ENCODE data around the gene EMP1. TPM values are rescaled to one million over a fixed set of nuclear protein-coding genes. Genes with fewer than 3 reads are reported as not detected.

The EMP1 gene
- total RNA-seq, 4 donors from 2014 or later: 48.9 to 345 (median 163) TPM

- intact Hi-C loops (cut with DNase I; ENCODE audit: low total_unique reads): no loop called here
- no peak overlapping the region for H3K4me3 ChIP-seq
- no peak for DNase-seq
- H3K36me3 ChIP-seq: no peaks in the 10 kb centered on the region
- peak overlapping the region; percentile 95 to 96 for H3K27ac ChIP-seq
- peaks cover 18% of the 10 kb centered on the region in 2 donors for H3K4me1 ChIP-seq
- H3K27me3 ChIP-seq: no peaks in the 10 kb centered on the region
- TF ChIP-seq CTCF (IDR thresholded peaks at IDR 0.05): no peak
- no peak for TF ChIP-seq POLR2A (IDR thresholded peaks at IDR 0.05)
- H3K9me3 ChIP-seq: no peaks in the 10 kb centered on the region
Observed at GRCh38 chr12:13193505-13194231, 2.9 kb upstream of the EMP1 start.

- Histone ChIP-seq H3K36me3 (no peaks in the 10 kb centered on the region), H3K4me3 (no peak overlapping the region), H3K4me1 (peaks cover 18 to 27% of the 10 kb centered on the region in 2 donors), H3K9me3 (no peaks in the 10 kb centered on the region), H3K27me3 (no peaks in the 10 kb centered on the region), H3K27ac (peak overlapping the region; percentile 95 to 96)
- intact Hi-C loops (cut with DNase I; ENCODE audit: low total_unique reads): loop anchor here (5.0 kb wide), 2 partner anchors 97 to 407 kb away; partner anchors contain the start of gene APOLD1
- DNase-seq: peak; percentile 52 to 56
- TF ChIP-seq CTCF (IDR thresholded peaks at IDR 0.05): no peak
- TF ChIP-seq POLR2A (IDR thresholded peaks at IDR 0.05): no peak
Observed at GRCh38 chr12:13194401-13195110, 2.0 kb upstream of the EMP1 start.

GRCh38 chr12:13195250-13195649 is 1.3 kb upstream of the EMP1 start:
- Histone ChIP-seq H3K4me1 (peaks cover 18 to 28% of the 10 kb centered on the region in 2 donors), H3K4me3 (no peak overlapping the region), H3K9me3 (no peaks in the 10 kb centered on the region), H3K27me3 (no peaks in the 10 kb centered on the region), H3K36me3 (no peaks in the 10 kb centered on the region), H3K27ac (peak overlapping the region; percentile 95 to 96)
- TF ChIP-seq CTCF (IDR thresholded peaks at IDR 0.05) (no peak), POLR2A (IDR thresholded peaks at IDR 0.05) (no peak)
- no peak for DNase-seq
- intact Hi-C loops (cut with DNase I; ENCODE audit: low total_unique reads): loop anchor here (5.0 kb wide), 2 partner anchors 98 to 408 kb away; partner anchors contain the start of gene APOLD1

- Histone ChIP-seq H3K27me3 (no peaks in the 10 kb centered on the region), H3K27ac (peak overlapping the region; percentile 95 to 96), H3K36me3 (no peaks in the 10 kb centered on the region), H3K4me3 (no peak overlapping the region), H3K9me3 (no peaks in the 10 kb centered on the region), H3K4me1 (peaks cover 18 to 28% of the 10 kb centered on the region in 2 donors)
- peak; percentile 46 to 50 for DNase-seq
- intact Hi-C loops (cut with DNase I; ENCODE audit: low total_unique reads): loop anchor here (5.0 kb wide), 2 partner anchors 98 to 408 kb away; partner anchors contain the start of gene APOLD1
- TF ChIP-seq POLR2A (IDR thresholded peaks at IDR 0.05) (no peak), CTCF (IDR thresholded peaks at IDR 0.05) (no peak)
Observed at GRCh38 chr12:13195785-13196129, 769 bp upstream of the EMP1 start.

- TF ChIP-seq POLR2A (IDR thresholded peaks at IDR 0.05) (no peak), CTCF (IDR thresholded peaks at IDR 0.05) (no peak)
- H3K27me3 ChIP-seq: no peaks in the 10 kb centered on the region
- intact Hi-C loops (cut with DNase I; ENCODE audit: low total_unique reads): loop anchor here (5.0 kb wide), 2 partner anchors 100 to 410 kb away; partner anchors contain the start of gene APOLD1
- peak overlapping the region; percentile 50 to 70 for H3K4me3 ChIP-seq
- H3K27ac ChIP-seq: peak overlapping the region; percentile 95 to 96
- no peaks in the 10 kb centered on the region for H3K9me3 ChIP-seq
- H3K36me3 ChIP-seq: no peaks in the 10 kb centered on the region
- H3K4me1 ChIP-seq: peaks cover 18 to 28% of the 10 kb centered on the region in 2 donors
- DNase-seq: no peak
Observed at GRCh38 chr12:13197032-13197431, 506 bp downstream of the EMP1 start.
